Right forelimb (tissue), 1 donor: Measurements from ENCODE around the gene PRR9.
A peak's percentile ranks its signal among the peaks of the same experiment; 100 is the strongest.
"Not testable (repeated sequence)": the region's sequence is repeated elsewhere in the genome, so short reads cannot be mapped to it uniquely, and the experiment has no call there.

Experiments used
- DNase-seq: peaks from one replicate; pipeline ENCODE4 v3.0.0-alpha.2; 2018

PRR9 gene

GRCh38 chr1:153217212-153217611, at the start of gene PRR9:
PRR9 (plus strand) TSS chr1:153217584; CDS start chr1:153218145, 561 bp downstream.
- no peak for DNase-seq

GRCh38 chr1:153168686-153169085, 48.7 kb upstream of the PRR9 start:
- DNase-seq = no peak

- DNase-seq = no peak
Measured at GRCh38 chr1:153174624-153175023, 42.8 kb upstream of the PRR9 start.

- no peak for DNase-seq
Measured at GRCh38 chr1:153178922-153179321, 38.5 kb upstream of the PRR9 start.

- no peak for DNase-seq
Measured at GRCh38 chr1:153180556-153180955, 36.8 kb upstream of the PRR9 start.

GRCh38 chr1:153188301-153188700, 29.1 kb upstream of the PRR9 start:
- DNase-seq = not testable (repeated sequence)

- DNase-seq = no peak
Measured at GRCh38 chr1:153190373-153190772, 27.0 kb upstream of the PRR9 start.

- DNase-seq = no peak
Measured at GRCh38 chr1:153192697-153193096, 24.7 kb upstream of the PRR9 start.

GRCh38 chr1:153194331-153195050, 22.9 kb upstream of the PRR9 start:
- DNase-seq = no peak

GRCh38 chr1:153195216-153195615, 22.2 kb upstream of the PRR9 start:
- DNase-seq = no peak

GRCh38 chr1:153202006-153202405, 15.4 kb upstream of the PRR9 start:
- DNase-seq = no peak

GRCh38 chr1:153203130-153203529, 14.3 kb upstream of the PRR9 start, which contains the start of gene LELP1:
LELP1 (plus strand) TSS chr1:153203430; CDS start chr1:153204708, 1,278 bp downstream.
- no peak for DNase-seq

- DNase-seq = no peak
Measured at GRCh38 chr1:153206631-153207030, 10.8 kb upstream of the PRR9 start.

- no peak for DNase-seq
Measured at GRCh38 chr1:153210206-153210605, 7.2 kb upstream of the PRR9 start.

GRCh38 chr1:153212201-153212600, 5.2 kb upstream of the PRR9 start:
- no peak for DNase-seq

- DNase-seq = no peak
Measured at GRCh38 chr1:153213519-153213918, 3.9 kb upstream of the PRR9 start.

- no peak for DNase-seq
Measured at GRCh38 chr1:153217744-153218416, 496 bp downstream of the PRR9 start.

- DNase-seq = no peak
Measured at GRCh38 chr1:153220606-153221303, 3.4 kb downstream of the PRR9 start.

- DNase-seq = peak; percentile 51
Measured at GRCh38 chr1:153223040-153223891, 5.9 kb downstream of the PRR9 start.

GRCh38 chr1:153227810-153228209, 10.4 kb downstream of the PRR9 start:
- DNase-seq = no peak

GRCh38 chr1:153228491-153228890, 11.1 kb downstream of the PRR9 start:
- no peak for DNase-seq

- DNase-seq = not testable (repeated sequence)
Measured at GRCh38 chr1:153229076-153229829, 11.9 kb downstream of the PRR9 start.
